ENCODE measurements around the gene CTNNA2. TPM values are rescaled to one million over a fixed set of nuclear protein-coding genes. Genes with fewer than 3 reads are reported as not detected.

CTNNA2 gene
- total and polyA plus RNA-seq, 8 donors: 0.08 to 0.56 (median 0.17) TPM; not detected in 2

- intact Hi-C loops (cut with DNase I): no loop called here
- H3K4me3 ChIP-seq: no peak overlapping the region
- no peak for TF ChIP-seq CTCF (IDR thresholded peaks at IDR 0.05)
- peak; percentile 16 for ATAC-seq
- H3K9me3 ChIP-seq: no peaks in the 10 kb centered on the region
- no peaks in the 10 kb centered on the region for H3K27me3 ChIP-seq
- no peaks in the 10 kb centered on the region for H3K4me1 ChIP-seq
- no peak overlapping the region for H3K27ac ChIP-seq
- no peaks in the 10 kb centered on the region for H3K36me3 ChIP-seq
- DNase-seq: no peak
These were observed 540.9 kb downstream of the CTNNA2 start for GRCh38 chr2:80053522-80054345.

GRCh38 chr2:80054346-80054675, 541.5 kb downstream of the CTNNA2 start:
- intact Hi-C loops (cut with DNase I): no loop called here
- no peak overlapping the region for H3K27ac ChIP-seq
- no peak overlapping the region for H3K4me3 ChIP-seq
- H3K27me3 ChIP-seq: no peaks in the 10 kb centered on the region
- peak in 2 of 4 donors; percentile 10 to 40 for DNase-seq
- no peaks in the 10 kb centered on the region for H3K9me3 ChIP-seq
- TF ChIP-seq CTCF (IDR thresholded peaks at IDR 0.05): no peak
- H3K4me1 ChIP-seq: no peaks in the 10 kb centered on the region
- no peaks in the 10 kb centered on the region for H3K36me3 ChIP-seq
- ATAC-seq: peak; percentile 92

GRCh38 chr2:80057956-80058355, 545.1 kb downstream of the CTNNA2 start:
- TF ChIP-seq CTCF (IDR thresholded peaks at IDR 0.05): no peak
- Histone ChIP-seq H3K36me3 (no peaks in the 10 kb centered on the region), H3K4me1 (no peaks in the 10 kb centered on the region), H3K4me3 (no peak overlapping the region), H3K27ac (no peak overlapping the region), H3K9me3 (no peaks in the 10 kb centered on the region), H3K27me3 (no peaks in the 10 kb centered on the region)
- DNase-seq (no peak), ATAC-seq (no peak)
- intact Hi-C loops (cut with DNase I): no loop called here

- no peak for TF ChIP-seq CTCF (IDR thresholded peaks at IDR 0.05)
- H3K4me1 ChIP-seq: no peaks in the 10 kb centered on the region
- no peak overlapping the region for H3K27ac ChIP-seq
- H3K9me3 ChIP-seq: no peaks in the 10 kb centered on the region
- no peak for ATAC-seq
- intact Hi-C loops (cut with DNase I): no loop called here
- no peaks in the 10 kb centered on the region for H3K27me3 ChIP-seq
- DNase-seq: no peak
- H3K36me3 ChIP-seq: no peaks in the 10 kb centered on the region
- no peak overlapping the region for H3K4me3 ChIP-seq
These were observed 545.7 kb downstream of the CTNNA2 start for GRCh38 chr2:80058562-80058961.

- intact Hi-C loops (cut with DNase I): no loop called here
- no peaks in the 10 kb centered on the region for H3K9me3 ChIP-seq
- no peak overlapping the region for H3K4me3 ChIP-seq
- no peak for TF ChIP-seq CTCF (IDR thresholded peaks at IDR 0.05)
- no peaks in the 10 kb centered on the region for H3K36me3 ChIP-seq
- ATAC-seq (no peak), DNase-seq (no peak)
- no peaks in the 10 kb centered on the region for H3K27me3 ChIP-seq
- no peaks in the 10 kb centered on the region for H3K4me1 ChIP-seq
- H3K27ac ChIP-seq: no peak overlapping the region
These were observed 546.6 kb downstream of the CTNNA2 start for GRCh38 chr2:80059447-80059846.

All from left lung (tissue), 10 donors.